ENCODE results near the gene ZBED2.
"Not testable (repeated sequence)": the region's sequence is repeated elsewhere in the genome, so short reads cannot be mapped to it uniquely, and the experiment has no call there.

ZBED2 gene

GRCh38 chr3:111570404-111571030 lies 24.6 kb downstream of the ZBED2 start:
- no peak for TF ChIP-seq CTCF (IDR thresholded peaks at IDR 0.05; ENCODE audit: low read depth, low read length)
- Histone ChIP-seq H3K27ac (no peak overlapping the region), H3K4me3 (ENCODE audit: low read depth, low read length) (no peak overlapping the region), H3K36me3 (no peaks in the 10 kb centered on the region), H3K27me3 (ENCODE audit: insufficient read depth, low read depth, severe bottlenecking) (no peaks in the 10 kb centered on the region), H3K9me3 (ENCODE audit: severe bottlenecking) (no peaks in the 10 kb centered on the region)
- no peak for DNase-seq

DNA sequence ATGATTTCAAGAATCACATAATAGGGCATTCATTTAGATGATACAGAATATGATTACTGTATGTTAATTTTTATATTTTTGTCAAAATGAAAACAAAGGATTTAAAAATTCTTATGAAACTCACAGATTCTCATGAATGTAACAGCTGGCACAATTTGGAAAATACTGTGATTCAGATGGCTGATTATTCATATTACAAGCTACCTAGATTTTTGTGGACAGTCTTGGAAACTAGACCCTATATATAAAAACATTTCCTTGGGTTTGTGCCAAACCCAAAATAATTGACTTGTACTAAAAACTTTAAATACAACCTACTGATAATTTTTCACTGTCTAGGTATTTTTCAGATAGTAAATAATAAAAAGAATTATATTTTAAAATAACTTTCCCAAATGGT lies 26.2 kb downstream of the ZBED2 start:
- no peak overlapping the region for H3K4me3 ChIP-seq (ENCODE audit: low read depth, low read length)

DNA sequence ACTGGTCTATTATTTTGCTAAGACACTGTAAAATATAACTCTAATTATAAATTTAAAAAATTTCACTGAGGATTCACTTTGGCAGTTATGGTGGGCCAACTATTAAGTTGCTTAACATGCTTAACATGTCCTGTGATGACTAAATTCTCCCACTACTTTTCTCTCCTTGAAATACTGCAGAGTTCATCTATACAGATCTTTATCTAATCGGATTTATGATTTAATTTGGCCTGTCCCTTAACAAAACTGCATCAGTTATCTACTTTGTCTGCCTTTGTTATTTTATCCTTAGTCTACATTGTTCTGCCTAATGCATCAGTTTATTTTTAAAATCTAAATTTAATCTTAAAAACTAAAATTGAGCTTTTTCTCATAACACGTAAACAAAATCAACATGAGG lies 26.8 kb downstream of the ZBED2 start:
- H3K4me3 ChIP-seq (ENCODE audit: low read depth, low read length): no peak overlapping the region
- no peaks in the 10 kb centered on the region for H3K27me3 ChIP-seq (ENCODE audit: insufficient read depth, low read depth, severe bottlenecking)
- DNase-seq: no peak
- no peaks in the 10 kb centered on the region for H3K36me3 ChIP-seq
- no peaks in the 10 kb centered on the region for H3K9me3 ChIP-seq (ENCODE audit: severe bottlenecking)
- no peak overlapping the region for H3K27ac ChIP-seq
- TF ChIP-seq CTCF (IDR thresholded peaks at IDR 0.05; ENCODE audit: low read depth, low read length): no peak

More for the DNA sequence above, 26.2 kb downstream of the ZBED2 start:
- Histone ChIP-seq H3K27me3 (ENCODE audit: insufficient read depth, low read depth, severe bottlenecking) (no peaks in the 10 kb centered on the region), H3K36me3 (no peaks in the 10 kb centered on the region), H3K9me3 (ENCODE audit: severe bottlenecking) (no peaks in the 10 kb centered on the region), H3K27ac (no peak overlapping the region)
- no peak for TF ChIP-seq CTCF (IDR thresholded peaks at IDR 0.05; ENCODE audit: low read depth, low read length)
- no peak for DNase-seq

DNA sequence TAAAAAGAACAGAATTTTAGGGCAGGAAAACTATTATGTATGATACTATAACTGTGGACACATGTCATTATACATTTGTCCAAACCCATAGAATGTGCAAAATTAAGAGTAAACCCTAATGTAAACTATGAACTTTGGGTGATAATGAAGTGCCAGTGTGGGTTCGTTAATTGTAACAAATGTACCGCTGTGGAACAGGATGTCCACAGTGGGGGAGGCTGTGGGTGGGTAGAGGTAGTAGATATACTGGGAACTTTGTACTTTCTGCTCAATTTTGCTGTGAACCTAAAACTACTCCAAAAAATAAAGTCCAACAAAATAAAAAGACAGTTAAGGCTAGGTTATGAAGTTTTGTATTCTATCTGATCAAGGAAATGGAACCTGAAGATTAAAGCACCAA lies 28.3 kb downstream of the ZBED2 start:
- H3K27ac ChIP-seq: no peak overlapping the region
- no peak overlapping the region for H3K4me3 ChIP-seq (ENCODE audit: low read depth, low read length)
- DNase-seq: no peak
- no peaks in the 10 kb centered on the region for H3K36me3 ChIP-seq
- H3K27me3 ChIP-seq (ENCODE audit: insufficient read depth, low read depth, severe bottlenecking): no peaks in the 10 kb centered on the region
- peaks cover 2% of the 10 kb centered on the region for H3K9me3 ChIP-seq (ENCODE audit: severe bottlenecking)
- no peak for TF ChIP-seq CTCF (IDR thresholded peaks at IDR 0.05; ENCODE audit: low read depth, low read length)

DNA sequence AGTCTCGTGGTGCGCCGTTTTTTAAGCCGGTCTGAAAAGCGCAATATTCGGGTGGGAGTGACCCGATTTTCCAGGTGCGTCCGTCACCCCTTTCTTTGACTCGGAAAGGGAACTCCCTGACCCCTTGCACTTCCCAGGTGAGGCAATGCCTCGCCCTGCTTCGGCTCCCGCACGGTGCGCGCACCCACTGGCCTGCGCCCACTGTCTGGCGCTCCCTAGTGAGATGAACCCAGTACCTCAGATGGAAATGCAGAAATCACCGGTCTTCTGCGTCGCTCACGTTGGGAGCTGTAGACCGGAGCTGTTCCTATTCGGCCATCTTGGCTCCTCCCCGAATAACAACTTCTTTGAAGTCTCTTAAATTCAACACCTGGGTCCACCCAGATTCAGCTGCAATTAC lies 33.2 kb downstream of the ZBED2 start:
- not testable (repeated sequence) for H3K4me3 ChIP-seq (ENCODE audit: low read depth, low read length); H3K27me3 ChIP-seq (ENCODE audit: insufficient read depth, low read depth, severe bottlenecking); H3K36me3 ChIP-seq; H3K27ac ChIP-seq; H3K9me3 ChIP-seq (ENCODE audit: severe bottlenecking); DNase-seq

GRCh38 chr3:111548756-111549155 lies 46.4 kb downstream of the ZBED2 start:
- H3K27ac ChIP-seq: no peak overlapping the region
- H3K36me3 ChIP-seq: no peaks in the 10 kb centered on the region
- TF ChIP-seq CTCF (IDR thresholded peaks at IDR 0.05; ENCODE audit: low read depth, low read length): no peak
- no peak overlapping the region for H3K4me3 ChIP-seq (ENCODE audit: low read depth, low read length)
- no peaks in the 10 kb centered on the region for H3K27me3 ChIP-seq (ENCODE audit: insufficient read depth, low read depth, severe bottlenecking)
- no peak for DNase-seq
- no peaks in the 10 kb centered on the region for H3K9me3 ChIP-seq (ENCODE audit: severe bottlenecking)
